H1 (cell line): Measurements from ENCODE around the gene HMOX2.

Source experiments
- EGR1 ChIP-seq: IDR thresholded peaks from 2 replicates; pipeline ENCODE4 v1.6.1; 2011; ENCODE audit warnings: low read depth, low read length, borderline replicate concordance
- EZH2 ChIP-seq: fragments of 200-600 bp; sonication (generic); IDR thresholded peaks from 2 replicates; pipeline ENCODE4 v1.7.1; 2012; ENCODE audit warnings: low read depth, mild to moderate bottlenecking, moderate library complexity, low read length, inconsistent platforms; ENCODE audit not compliant: severe bottlenecking
- JUN ChIP-seq: IDR thresholded peaks from 2 replicates; pipeline ENCODE4 v1.6.1; 2011; ENCODE audit warnings: low read depth, mild to moderate bottlenecking, improper control_type of control experiment, low read length
- KDM5A ChIP-seq: fragments of 200-600 bp; IDR thresholded peaks from 2 replicates; pipeline ENCODE4 v1.7.1; 2012; ENCODE audit warnings: mild to moderate bottlenecking, low read length, inconsistent platforms, mixed read lengths
- MAFK ChIP-seq: IDR thresholded peaks from 2 replicates; pipeline ENCODE4 v1.6.1; 2012; ENCODE audit warnings: low read depth, mild to moderate bottlenecking, improper control_type of control experiment, low read length
- NANOG ChIP-seq: IDR thresholded peaks from 2 replicates; pipeline ENCODE4 v1.6.1; 2011; ENCODE audit warnings: low read length, low read depth, mild to moderate bottlenecking, inconsistent platforms; ENCODE audit not compliant: insufficient read depth, poor library complexity, severe bottlenecking
- POLR2A ChIP-seq, 2 experiments: IDR thresholded peaks; 1 replicate in 1 of 2; 2 replicates in 1 of 2; pipeline ENCODE4 v1.6.1; 2011; ENCODE audit warnings: low read depth in 2 of 2, low read length in 2 of 2, mild to moderate bottlenecking in 2 of 2; ENCODE audit errors: control extremely low read depth in 1 of 2
- POLR2AphosphoS5 ChIP-seq: IDR thresholded peaks from 2 replicates; pipeline ENCODE4 v1.6.1; 2011; ENCODE audit warnings: low read depth, low read length
- RAD21 ChIP-seq, 2 experiments: IDR thresholded peaks in 1 of 2; conservative IDR thresholded peaks in 1 of 2; 2 replicates each; pipeline ENCODE4 v1.6.1; 2011; ENCODE audit warnings: low read depth in 2 of 2, low read length in 2 of 2, improper control_type of control experiment in 1 of 2, inconsistent platforms in 1 of 2, mild to moderate bottlenecking in 1 of 2, moderate library complexity in 1 of 2
- ZNF274 ChIP-seq: IDR thresholded peaks from 2 replicates; pipeline ENCODE4 v1.7.0; 2012; ENCODE audit warnings: low read length, borderline replicate concordance; ENCODE audit errors: extremely low read depth
- TF ChIP-seq, protein P1 (sequence below), 3 experiments: IDR thresholded peaks; 1 replicate in 2 of 3; 2 replicates in 1 of 3; pipeline versions ENCODE4 v1.5.1 to v1.6.1; 2011; ENCODE audit warnings: low read length in 3 of 3, mild to moderate bottlenecking in 3 of 3, inconsistent platforms in 2 of 3, low read depth in 1 of 3, moderate library complexity in 1 of 3; ENCODE audit not compliant: insufficient read depth in 1 of 3; ENCODE audit errors: control extremely low read depth in 1 of 3
- TF ChIP-seq, protein P2 (sequence below): IDR thresholded peaks from 2 replicates; pipeline ENCODE4 v1.6.1; 2012; ENCODE audit warnings: low read length, inconsistent platforms

DNA sequence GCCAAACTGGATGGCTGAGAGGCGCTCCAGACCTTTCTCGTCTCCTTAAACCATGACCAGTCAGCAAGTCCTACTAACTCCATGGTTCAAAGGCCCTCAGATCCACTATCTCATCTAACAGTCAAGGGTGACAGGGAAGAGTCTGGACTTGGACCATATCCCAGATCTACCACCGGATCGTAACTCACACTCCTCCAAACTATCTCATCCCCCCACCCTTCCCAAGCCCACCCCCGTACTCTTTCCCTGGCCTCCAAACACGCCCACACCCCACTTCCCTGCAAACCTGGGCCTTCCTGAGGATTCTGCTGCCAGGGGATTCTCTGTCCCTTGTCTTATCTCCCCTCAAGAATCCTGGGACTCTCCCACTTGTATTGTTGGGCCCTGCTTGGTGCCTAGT, 57.3 kb downstream of the HMOX2 start:
- no peak for TF ChIP-seq POLR2A (IDR thresholded peaks at IDR 0.05; ENCODE audit: control extremely low read depth in 1 of 2, low read depth in 2 of 2, low read length in 2 of 2)
- TF ChIP-seq, protein P1, sequence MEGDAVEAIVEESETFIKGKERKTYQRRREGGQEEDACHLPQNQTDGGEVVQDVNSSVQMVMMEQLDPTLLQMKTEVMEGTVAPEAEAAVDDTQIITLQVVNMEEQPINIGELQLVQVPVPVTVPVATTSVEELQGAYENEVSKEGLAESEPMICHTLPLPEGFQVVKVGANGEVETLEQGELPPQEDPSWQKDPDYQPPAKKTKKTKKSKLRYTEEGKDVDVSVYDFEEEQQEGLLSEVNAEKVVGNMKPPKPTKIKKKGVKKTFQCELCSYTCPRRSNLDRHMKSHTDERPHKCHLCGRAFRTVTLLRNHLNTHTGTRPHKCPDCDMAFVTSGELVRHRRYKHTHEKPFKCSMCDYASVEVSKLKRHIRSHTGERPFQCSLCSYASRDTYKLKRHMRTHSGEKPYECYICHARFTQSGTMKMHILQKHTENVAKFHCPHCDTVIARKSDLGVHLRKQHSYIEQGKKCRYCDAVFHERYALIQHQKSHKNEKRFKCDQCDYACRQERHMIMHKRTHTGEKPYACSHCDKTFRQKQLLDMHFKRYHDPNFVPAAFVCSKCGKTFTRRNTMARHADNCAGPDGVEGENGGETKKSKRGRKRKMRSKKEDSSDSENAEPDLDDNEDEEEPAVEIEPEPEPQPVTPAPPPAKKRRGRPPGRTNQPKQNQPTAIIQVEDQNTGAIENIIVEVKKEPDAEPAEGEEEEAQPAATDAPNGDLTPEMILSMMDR (IDR thresholded peaks at IDR 0.05; ENCODE audit: control extremely low read depth in 1 of 3, insufficient read depth in 1 of 3, low read depth in 1 of 3, low read length in 3 of 3): no peak
- TF ChIP-seq KDM5A: no peak
- TF ChIP-seq, protein P2, sequence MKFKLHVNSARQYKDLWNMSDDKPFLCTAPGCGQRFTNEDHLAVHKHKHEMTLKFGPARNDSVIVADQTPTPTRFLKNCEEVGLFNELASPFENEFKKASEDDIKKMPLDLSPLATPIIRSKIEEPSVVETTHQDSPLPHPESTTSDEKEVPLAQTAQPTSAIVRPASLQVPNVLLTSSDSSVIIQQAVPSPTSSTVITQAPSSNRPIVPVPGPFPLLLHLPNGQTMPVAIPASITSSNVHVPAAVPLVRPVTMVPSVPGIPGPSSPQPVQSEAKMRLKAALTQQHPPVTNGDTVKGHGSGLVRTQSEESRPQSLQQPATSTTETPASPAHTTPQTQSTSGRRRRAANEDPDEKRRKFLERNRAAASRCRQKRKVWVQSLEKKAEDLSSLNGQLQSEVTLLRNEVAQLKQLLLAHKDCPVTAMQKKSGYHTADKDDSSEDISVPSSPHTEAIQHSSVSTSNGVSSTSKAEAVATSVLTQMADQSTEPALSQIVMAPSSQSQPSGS: no peak
- no peak for TF ChIP-seq EZH2
- TF ChIP-seq NANOG: no peak
- no peak for TF ChIP-seq MAFK
- TF ChIP-seq ZNF274: no peak
- TF ChIP-seq JUN: no peak
- TF ChIP-seq POLR2AphosphoS5: no peak
- TF ChIP-seq RAD21 (IDR thresholded peaks at IDR 0.05 in 1 of 2, conservative IDR thresholded peaks at IDR 0.05 in 1 of 2; ENCODE audit: low read depth in 2 of 2, low read length in 2 of 2): no peak
- no peak for TF ChIP-seq EGR1
